CD4-positive, alpha-beta T cell (primary cell): Measurements from ENCODE around the gene PRTFDC1. TPM values are rescaled to one million over a fixed set of nuclear protein-coding genes. Genes with fewer than 3 reads are reported as not detected.

Experiments
- ATAC-seq: fragments of 200-7000 bp; cut with Tn5 transposase; one replicate; pipeline ENCODE4 v1.10.0; 2022; ENCODE audit warnings: mild to moderate bottlenecking; ENCODE audit not compliant: poor library complexity
- CTCF ChIA-PET: fragments of 350-600 bp; sonication (Branson Sonifier 250); formaldehyde crosslinking; loops from one replicate; lab custom pipeline; 2021; ENCODE audit warnings: antibody characterized with exemption, inconsistent platforms; lab: Charles Lee
- POLR2A ChIA-PET: fragments of 350-600 bp; sonication (Branson Sonifier 250); formaldehyde crosslinking; loops from one replicate; lab custom pipeline; 2021; ENCODE audit warnings: antibody characterized with exemption, inconsistent platforms; lab: Charles Lee
- DNase-seq, 14 experiments: peaks; one replicate each; pipeline ENCODE4 v3.0.0-alpha.2; 2013 to 2020; ENCODE audit warnings: mixed read lengths in 2 of 14
- H3K27ac ChIP-seq, 2 donors: one replicate each; pipeline versions ENCODE4 v1.5.1 to v1.7.0; 2013; ENCODE audit warnings: low read length in 2 of 2, low read depth in 1 of 2, mild to moderate bottlenecking in 1 of 2
- H3K27me3 ChIP-seq, 2 experiments: 1 replicate in 1 of 2; 2 replicates in 1 of 2; pipeline versions ENCODE4 v1.6.1 to v1.7.0; 2013; ENCODE audit warnings: low read length in 2 of 2, control low read depth in 1 of 2, mild to moderate bottlenecking in 1 of 2, moderate library complexity in 1 of 2; ENCODE audit not compliant: insufficient read depth in 2 of 2, control insufficient read depth in 1 of 2
- H3K36me3 ChIP-seq: one replicate; pipeline ENCODE4 v1.6.1; 2013; ENCODE audit warnings: low read length, control low read depth; ENCODE audit not compliant: insufficient read depth
- H3K4me1 ChIP-seq: one replicate; pipeline ENCODE4 v1.6.1; 2013; ENCODE audit warnings: low read length, control low read depth; ENCODE audit not compliant: insufficient read depth
- H3K4me3 ChIP-seq: one replicate; pipeline ENCODE4 v1.5.1; 2013; ENCODE audit warnings: mild to moderate bottlenecking, low read length, moderate library complexity
- H3K9me3 ChIP-seq, 2 experiments: 1 replicate in 1 of 2; 2 replicates in 1 of 2; pipeline versions ENCODE4 v1.6.1 to v1.7.0; 2013; ENCODE audit warnings: low read length in 2 of 2, mild to moderate bottlenecking in 2 of 2, control low read depth in 1 of 2, moderate library complexity in 1 of 2; ENCODE audit not compliant: control insufficient read depth in 1 of 2, insufficient read depth in 1 of 2
- H3K27ac Mint-ChIP-seq: one replicate; pipeline ENCODE4 v1.8.0; 2020; ENCODE audit warnings: mixed read lengths
- H3K27me3 Mint-ChIP-seq: one replicate; pipeline ENCODE4 v1.8.0; 2021; ENCODE audit warnings: mixed read lengths
- H3K36me3 Mint-ChIP-seq: one replicate; pipeline ENCODE4 v1.8.0; 2021; ENCODE audit warnings: low read depth, mixed read lengths
- H3K4me1 Mint-ChIP-seq: one replicate; pipeline ENCODE4 v1.8.0; 2021; ENCODE audit warnings: low read depth, mixed read lengths
- H3K4me3 Mint-ChIP-seq: one replicate; pipeline ENCODE4 v1.8.0; 2020; ENCODE audit warnings: mild to moderate bottlenecking, mixed read lengths
- H3K9me3 Mint-ChIP-seq: one replicate; pipeline ENCODE4 v1.8.0; 2020; ENCODE audit warnings: mixed read lengths
- CTCF ChIP-seq: fragments of 200-600 bp; IDR thresholded peaks from one replicate; pipeline ENCODE4 v1.8.0; 2022; ENCODE audit warnings: antibody characterized with exemption, mild to moderate bottlenecking
- intact Hi-C, 2 experiments: fragments of 100-400 bp; cut with DNase I in 1 of 2; cut with micrococcal nuclease in 1 of 2; formaldehyde crosslinking; loops; one replicate each; pipeline versions ENCODE4 v1.15.1 to v1.9.0; 2023 to 2025; cut with DNase I, micrococcal nuclease
- total RNA-seq, 174 experiments: library from RNA in 2 of 174; stranded (reverse) in 2 of 174; gene quantifications; one replicate each; pipeline ENCODE4 v1.2.3 and lab custom pipeline; 2021 to 2026

Gene PRTFDC1
- total RNA-seq, 2 experiments from 2014 or later: 0.52 to 0.67 TPM

GRCh38 chr10:24981161-24981710 is 28.8 kb upstream of the PRTFDC1 start:
- Mint-ChIP-seq H3K27me3 (no peaks in the 10 kb centered on the region), H3K4me1 (peaks cover 13% of the 10 kb centered on the region), H3K27ac (no peak overlapping the region), H3K4me3 (no peak overlapping the region), H3K9me3 (no peaks in the 10 kb centered on the region), H3K36me3 (no peaks in the 10 kb centered on the region)
- Histone ChIP-seq H3K4me1 (no peaks in the 10 kb centered on the region), H3K36me3 (no peaks in the 10 kb centered on the region), H3K27me3 (no peaks in the 10 kb centered on the region), H3K9me3 (no peaks in the 10 kb centered on the region), H3K4me3 (no peak overlapping the region), H3K27ac (no peak overlapping the region)
- DNase-seq (no peak), ATAC-seq (no peak)
- ChIA-PET CTCF (interaction anchor here (1.6 kb wide), 1 partner anchor 363 kb away, joined by 4 read pairs; no protein-coding TSS in a partner anchor), POLR2A (no interaction called here)
- TF ChIP-seq CTCF: no peak
- intact Hi-C loops: no loop called here

GRCh38 chr10:24979685-24980084 is 27.3 kb upstream of the PRTFDC1 start:
- Mint-ChIP-seq H3K4me3 (no peak overlapping the region), H3K36me3 (no peaks in the 10 kb centered on the region), H3K4me1 (peaks cover 13% of the 10 kb centered on the region), H3K27ac (no peak overlapping the region), H3K27me3 (no peaks in the 10 kb centered on the region), H3K9me3 (no peaks in the 10 kb centered on the region)
- no peaks in the 10 kb centered on the region for H3K4me1 ChIP-seq
- no peaks in the 10 kb centered on the region for H3K36me3 ChIP-seq
- CTCF ChIA-PET: no interaction called here
- H3K4me3 ChIP-seq: no peak overlapping the region
- no peak overlapping the region for H3K27ac ChIP-seq
- intact Hi-C loops: no loop called here
- POLR2A ChIA-PET: no interaction called here
- TF ChIP-seq CTCF: no peak
- DNase-seq (no peak), ATAC-seq (no peak)
- no peaks in the 10 kb centered on the region for H3K27me3 ChIP-seq
- H3K9me3 ChIP-seq: no peaks in the 10 kb centered on the region

GRCh38 chr10:24974976-24975375 is 22.6 kb upstream of the PRTFDC1 start:
- ChIA-PET POLR2A (no interaction called here), CTCF (no interaction called here)
- peaks cover 3% of the 10 kb centered on the region for H3K4me1 ChIP-seq
- no peak overlapping the region for H3K27ac Mint-ChIP-seq
- no peak overlapping the region for H3K4me3 Mint-ChIP-seq
- no peaks in the 10 kb centered on the region for H3K4me1 Mint-ChIP-seq
- ATAC-seq (no peak), DNase-seq (no peak)
- H3K27ac ChIP-seq: no peak overlapping the region
- H3K36me3 Mint-ChIP-seq: no peaks in the 10 kb centered on the region
- intact Hi-C loops: no loop called here
- no peak overlapping the region for H3K4me3 ChIP-seq
- no peaks in the 10 kb centered on the region for H3K27me3 ChIP-seq
- no peaks in the 10 kb centered on the region for H3K9me3 ChIP-seq
- H3K36me3 ChIP-seq: no peaks in the 10 kb centered on the region
- no peaks in the 10 kb centered on the region for H3K27me3 Mint-ChIP-seq
- no peaks in the 10 kb centered on the region for H3K9me3 Mint-ChIP-seq
- TF ChIP-seq CTCF: no peak
